GDM1 (cell line): ENCODE data around the gene KIF6.

Experiments used
- DNase-seq: peaks from one replicate; lab custom pipeline; 2025; lab: John Stamatoyannopoulos, UW

KIF6 gene

GRCh38 chr6:39343396-39343870 lies 381.8 kb downstream of the KIF6 start:
- DNase-seq = no peak

DNA sequence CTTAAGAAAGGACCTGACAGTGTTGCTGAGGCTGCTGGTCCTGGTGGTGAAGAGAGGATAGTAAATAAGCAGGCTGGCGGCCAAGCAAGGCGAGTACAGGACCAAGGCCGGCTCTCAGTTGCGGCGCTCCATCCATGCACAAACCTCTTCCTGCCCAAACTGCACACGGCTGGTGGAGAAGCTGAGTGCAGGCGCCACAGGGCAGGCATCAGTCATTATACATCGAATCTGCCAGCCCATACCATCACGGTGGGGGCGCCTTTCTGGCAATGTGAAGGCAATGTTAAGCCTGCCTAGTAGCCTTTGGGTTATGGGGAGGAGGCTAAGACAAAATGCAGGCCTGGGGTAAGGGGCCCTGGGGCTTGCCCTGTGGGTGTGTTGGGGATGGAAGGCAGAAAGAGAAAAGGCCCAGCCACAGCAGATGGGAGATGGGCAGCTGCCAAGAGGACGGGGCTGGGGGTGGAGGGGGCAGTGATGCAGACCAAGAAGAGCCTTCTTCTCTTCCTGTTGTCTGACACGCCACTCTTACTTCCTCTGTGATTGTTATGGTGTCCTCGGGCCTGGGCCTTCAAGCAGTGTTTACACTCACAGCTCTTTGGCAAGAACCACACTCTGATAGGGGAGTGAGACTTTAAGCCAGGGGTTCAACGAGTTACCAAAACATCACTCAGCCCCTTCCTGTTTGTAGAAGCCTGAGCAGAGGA lies 382.4 kb downstream of the KIF6 start:
- no peak for DNase-seq

GRCh38 chr6:39341937-39342336 lies 383.3 kb downstream of the KIF6 start:
- DNase-seq = peak; percentile 61

DNA sequence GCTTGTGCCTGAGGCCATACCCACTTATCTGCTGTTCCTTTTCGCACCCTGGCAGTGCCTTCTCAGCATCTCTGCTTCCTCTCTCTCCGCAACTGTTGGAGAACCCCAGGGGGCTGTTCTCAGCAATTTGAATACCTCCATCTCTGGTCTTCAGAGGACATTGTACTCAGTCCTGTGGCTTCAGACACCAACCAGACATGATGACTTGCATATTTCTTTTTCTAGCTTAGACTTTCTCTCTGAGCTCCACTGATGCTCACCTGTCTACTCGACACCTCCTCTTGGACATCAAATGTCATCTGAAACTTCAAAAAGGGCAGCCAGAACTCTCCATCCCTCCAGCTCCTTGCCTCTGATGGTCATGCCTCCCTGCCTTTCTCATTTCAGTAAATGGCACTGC lies 383.9 kb downstream of the KIF6 start:
- no peak for DNase-seq

DNA sequence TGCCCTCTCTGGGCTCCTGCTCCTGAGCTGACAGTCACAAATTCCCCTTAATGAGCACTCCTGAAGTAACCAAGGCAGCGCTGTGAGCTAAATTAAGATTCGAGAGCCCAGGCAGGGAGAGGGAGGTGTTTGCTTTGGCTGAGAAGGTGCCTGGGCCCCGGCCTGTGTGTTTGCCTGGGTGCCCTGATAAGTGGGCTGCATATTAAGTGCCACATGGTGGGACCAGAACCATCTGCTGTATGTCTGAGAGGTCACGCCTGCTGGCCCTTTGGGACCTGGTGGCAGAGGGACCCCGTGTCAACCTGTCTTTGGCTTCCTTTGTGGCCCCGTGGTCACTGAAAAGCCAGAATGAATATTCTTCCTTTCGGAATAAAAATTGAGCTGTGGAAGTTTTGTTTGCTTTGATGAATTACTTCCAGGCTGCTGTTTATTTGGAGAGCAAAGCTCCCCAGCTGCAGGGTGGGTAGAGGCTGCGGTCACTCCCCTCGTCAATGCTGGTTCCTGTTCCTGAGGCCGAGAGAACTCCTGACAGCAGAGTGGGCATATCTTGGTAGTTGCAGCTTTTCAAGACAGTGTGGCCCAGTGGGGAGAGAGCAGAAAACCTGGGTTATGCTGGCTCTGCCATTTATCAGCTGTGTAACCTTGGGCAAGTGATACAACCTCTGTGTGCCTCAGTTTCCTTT lies 385.2 kb downstream of the KIF6 start:
- DNase-seq = peak; percentile 58

GRCh38 chr6:39339096-39339867 lies 385.9 kb downstream of the KIF6 start:
- no peak for DNase-seq

GRCh38 chr6:39338397-39338796 lies 386.8 kb downstream of the KIF6 start:
- DNase-seq = peak; percentile 68

GRCh38 chr6:39335780-39336545 lies 389.2 kb downstream of the KIF6 start:
- DNase-seq = peak; percentile 91

GRCh38 chr6:39333644-39334438 lies 391.4 kb downstream of the KIF6 start:
- DNase-seq = no peak

- DNase-seq = peak; percentile 65
These were observed 394.7 kb downstream of the KIF6 start for GRCh38 chr6:39330476-39330875.

DNA sequence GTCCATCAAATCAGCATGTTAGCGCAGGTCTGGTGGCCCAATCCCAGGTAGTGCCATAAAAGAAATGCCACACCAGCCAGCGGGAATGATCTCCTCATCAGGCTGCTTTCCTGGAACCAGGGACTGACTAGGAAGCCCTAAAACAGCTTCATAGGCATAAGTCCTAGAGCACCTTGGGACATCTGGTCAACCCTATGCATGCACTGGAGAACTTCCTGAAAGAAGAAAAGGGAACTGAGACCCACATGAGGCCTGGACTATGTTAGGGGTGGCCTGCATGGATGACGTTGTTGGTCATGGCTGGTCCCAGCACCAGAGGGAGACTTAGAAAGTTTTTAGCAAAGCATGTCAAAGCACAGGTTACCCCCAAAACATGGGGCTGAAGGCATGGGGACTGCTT lies 395.2 kb downstream of the KIF6 start:
- DNase-seq = peak; percentile 24

GRCh38 chr6:39328066-39328465 lies 397.1 kb downstream of the KIF6 start:
- no peak for DNase-seq

- DNase-seq = no peak
These were observed 397.7 kb downstream of the KIF6 start for GRCh38 chr6:39327507-39327906.

DNA sequence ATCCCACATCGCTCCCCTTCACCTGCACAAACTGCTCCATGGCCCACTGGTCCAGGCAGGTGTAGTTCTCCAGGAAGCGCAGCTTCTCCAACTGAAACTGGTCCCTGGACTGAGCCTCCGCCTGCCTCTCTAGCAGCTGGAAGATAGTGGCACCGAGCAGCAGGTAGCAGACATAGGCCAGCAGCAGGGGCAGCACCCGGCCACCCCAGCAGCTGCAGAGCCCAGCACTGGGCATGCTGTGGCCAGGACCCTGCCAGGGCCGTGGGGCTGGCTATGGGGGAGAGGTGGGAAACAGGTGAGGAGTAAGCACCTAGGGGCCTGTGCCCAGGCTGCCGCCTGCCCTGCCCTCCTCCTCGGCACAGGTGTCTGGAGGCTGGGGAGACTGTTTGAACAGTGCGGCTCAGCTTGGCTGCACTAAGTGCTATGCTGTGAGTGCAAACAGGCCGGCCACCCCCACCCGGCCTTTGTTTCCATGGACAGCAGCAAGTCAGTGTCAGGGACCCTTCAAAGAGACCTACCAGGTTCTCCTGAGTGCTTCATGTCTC lies 402.8 kb downstream of the KIF6 start, which contains the start of gene KCNK16:
Gene KCNK16 (minus strand): TSS at position 397 of the 545 bp plus-strand sequence. CDS start 162 bp downstream, at position 235.
- DNase-seq = no peak

- DNase-seq = peak; percentile 61
These were observed 403.4 kb downstream of the KIF6 start for GRCh38 chr6:39321761-39322160.

- no peak for DNase-seq
These were observed 404.7 kb downstream of the KIF6 start for GRCh38 chr6:39320363-39320984.

GRCh38 chr6:39319621-39320362 lies 405.4 kb downstream of the KIF6 start:
- DNase-seq = no peak

DNA sequence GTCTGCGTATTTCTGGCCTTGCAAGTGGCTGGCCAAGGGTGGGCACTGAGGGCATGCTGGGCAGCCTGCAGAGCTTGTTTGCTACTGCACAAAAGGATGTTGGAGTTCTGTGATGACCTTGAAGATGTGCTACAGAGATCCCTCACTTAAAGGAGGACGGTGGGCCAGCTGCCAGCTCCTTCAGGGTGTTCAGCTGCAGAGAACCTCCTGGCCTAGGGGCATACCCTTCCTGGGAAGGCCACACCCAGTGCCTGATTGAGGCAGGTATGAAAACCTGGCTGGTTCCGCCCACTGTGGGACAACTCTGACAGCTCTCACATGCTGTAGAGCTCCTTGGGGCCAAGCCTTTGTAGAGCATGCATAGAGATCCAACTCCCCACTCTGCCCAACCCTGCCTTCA lies 408.0 kb downstream of the KIF6 start:
- DNase-seq = no peak

DNA sequence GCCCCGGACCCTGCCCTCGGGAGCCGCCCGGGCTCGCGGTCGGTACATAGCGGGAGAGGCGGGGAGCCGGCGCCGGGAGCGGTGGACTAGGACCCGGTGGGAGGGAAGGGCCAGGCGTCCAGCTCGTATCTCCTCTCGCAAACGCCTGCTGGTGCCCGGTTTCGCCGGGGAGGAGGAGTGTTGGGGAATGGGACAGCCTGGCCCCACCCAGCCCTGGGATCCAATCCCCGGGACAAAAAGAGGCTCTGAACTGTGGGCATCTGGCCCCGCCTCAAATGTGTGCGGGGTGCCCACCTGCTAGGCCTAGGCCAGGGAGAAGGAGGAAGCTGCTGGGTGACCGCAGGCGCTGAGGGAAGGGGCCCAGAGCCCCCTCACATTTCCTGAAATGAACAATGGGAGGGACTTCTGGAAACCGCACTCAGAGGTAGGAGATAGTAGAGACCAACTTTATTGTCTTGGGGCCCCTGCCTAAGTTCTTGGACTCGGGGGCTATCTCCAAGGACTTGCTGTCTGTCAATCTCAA lies 410.9 kb downstream of the KIF6 start, which contains the start of gene KCNK17:
Gene KCNK17 (minus strand): TSS at position 147 of the 523 bp plus-strand sequence. CDS start 99 bp downstream, at position 48.
- peak; percentile 91 for DNase-seq
